Liver (tissue), 2 donors: Measurements from ENCODE around the gene EXD2.

Experiments used
- FOXA1 ChIP-seq: IDR thresholded peaks from 2 replicates; pipeline ENCODE4 v1.6.1; 2016; ENCODE audit warnings: antibody characterized with exemption
- YY1 ChIP-seq: IDR thresholded peaks from 2 replicates; pipeline ENCODE4 v1.6.1; 2016; ENCODE audit warnings: antibody characterized with exemption, mild to moderate bottlenecking
- TF ChIP-seq, protein P1 (sequence below): fragments of 150-350 bp; IDR thresholded peaks from 2 replicates; pipeline ENCODE4 v1.5.1; 2017; ENCODE audit warnings: improper control_type of control experiment, low read depth, low read length; ENCODE audit not compliant: missing input control
- TF ChIP-seq, protein P2 (sequence below): IDR thresholded peaks from 2 replicates; pipeline ENCODE4 v1.6.1; 2016; ENCODE audit warnings: antibody characterized with exemption, mild to moderate bottlenecking
- donor health status: healthy.

DNA sequence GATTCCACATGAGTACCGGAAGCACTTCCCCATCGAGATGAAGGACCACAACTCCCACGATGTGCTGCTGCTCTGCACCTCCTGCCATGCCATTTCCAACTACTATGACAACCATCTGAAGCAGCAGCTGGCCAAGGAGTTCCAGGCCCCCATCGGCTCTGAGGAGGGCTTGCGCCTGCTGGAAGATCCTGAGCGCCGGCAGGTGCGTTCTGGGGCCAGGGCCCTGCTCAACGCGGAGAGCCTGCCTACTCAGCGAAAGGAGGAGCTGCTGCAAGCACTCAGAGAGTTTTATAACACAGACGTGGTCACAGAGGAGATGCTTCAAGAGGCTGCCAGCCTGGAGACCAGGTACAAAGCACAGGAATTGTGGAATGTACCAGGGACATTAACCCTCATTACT lies 46.3 kb downstream of the EXD2 start:
- TF ChIP-seq, protein P1, sequence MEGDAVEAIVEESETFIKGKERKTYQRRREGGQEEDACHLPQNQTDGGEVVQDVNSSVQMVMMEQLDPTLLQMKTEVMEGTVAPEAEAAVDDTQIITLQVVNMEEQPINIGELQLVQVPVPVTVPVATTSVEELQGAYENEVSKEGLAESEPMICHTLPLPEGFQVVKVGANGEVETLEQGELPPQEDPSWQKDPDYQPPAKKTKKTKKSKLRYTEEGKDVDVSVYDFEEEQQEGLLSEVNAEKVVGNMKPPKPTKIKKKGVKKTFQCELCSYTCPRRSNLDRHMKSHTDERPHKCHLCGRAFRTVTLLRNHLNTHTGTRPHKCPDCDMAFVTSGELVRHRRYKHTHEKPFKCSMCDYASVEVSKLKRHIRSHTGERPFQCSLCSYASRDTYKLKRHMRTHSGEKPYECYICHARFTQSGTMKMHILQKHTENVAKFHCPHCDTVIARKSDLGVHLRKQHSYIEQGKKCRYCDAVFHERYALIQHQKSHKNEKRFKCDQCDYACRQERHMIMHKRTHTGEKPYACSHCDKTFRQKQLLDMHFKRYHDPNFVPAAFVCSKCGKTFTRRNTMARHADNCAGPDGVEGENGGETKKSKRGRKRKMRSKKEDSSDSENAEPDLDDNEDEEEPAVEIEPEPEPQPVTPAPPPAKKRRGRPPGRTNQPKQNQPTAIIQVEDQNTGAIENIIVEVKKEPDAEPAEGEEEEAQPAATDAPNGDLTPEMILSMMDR: no peak
- TF ChIP-seq FOXA1 (no peak), YY1 (no peak)
- TF ChIP-seq, protein P2, sequence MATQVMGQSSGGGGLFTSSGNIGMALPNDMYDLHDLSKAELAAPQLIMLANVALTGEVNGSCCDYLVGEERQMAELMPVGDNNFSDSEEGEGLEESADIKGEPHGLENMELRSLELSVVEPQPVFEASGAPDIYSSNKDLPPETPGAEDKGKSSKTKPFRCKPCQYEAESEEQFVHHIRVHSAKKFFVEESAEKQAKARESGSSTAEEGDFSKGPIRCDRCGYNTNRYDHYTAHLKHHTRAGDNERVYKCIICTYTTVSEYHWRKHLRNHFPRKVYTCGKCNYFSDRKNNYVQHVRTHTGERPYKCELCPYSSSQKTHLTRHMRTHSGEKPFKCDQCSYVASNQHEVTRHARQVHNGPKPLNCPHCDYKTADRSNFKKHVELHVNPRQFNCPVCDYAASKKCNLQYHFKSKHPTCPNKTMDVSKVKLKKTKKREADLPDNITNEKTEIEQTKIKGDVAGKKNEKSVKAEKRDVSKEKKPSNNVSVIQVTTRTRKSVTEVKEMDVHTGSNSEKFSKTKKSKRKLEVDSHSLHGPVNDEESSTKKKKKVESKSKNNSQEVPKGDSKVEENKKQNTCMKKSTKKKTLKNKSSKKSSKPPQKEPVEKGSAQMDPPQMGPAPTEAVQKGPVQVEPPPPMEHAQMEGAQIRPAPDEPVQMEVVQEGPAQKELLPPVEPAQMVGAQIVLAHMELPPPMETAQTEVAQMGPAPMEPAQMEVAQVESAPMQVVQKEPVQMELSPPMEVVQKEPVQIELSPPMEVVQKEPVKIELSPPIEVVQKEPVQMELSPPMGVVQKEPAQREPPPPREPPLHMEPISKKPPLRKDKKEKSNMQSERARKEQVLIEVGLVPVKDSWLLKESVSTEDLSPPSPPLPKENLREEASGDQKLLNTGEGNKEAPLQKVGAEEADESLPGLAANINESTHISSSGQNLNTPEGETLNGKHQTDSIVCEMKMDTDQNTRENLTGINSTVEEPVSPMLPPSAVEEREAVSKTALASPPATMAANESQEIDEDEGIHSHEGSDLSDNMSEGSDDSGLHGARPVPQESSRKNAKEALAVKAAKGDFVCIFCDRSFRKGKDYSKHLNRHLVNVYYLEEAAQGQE: no peak
